WERI-Rb-1 (cell line): ENCODE measurements around the gene HOXD8.
A peak's percentile ranks its signal among the peaks of the same experiment; 100 is the strongest.

Experiments
- DNase-seq: peaks from one replicate; pipeline ENCODE4 v3.0.0-alpha.2; 2020
- H3K27ac ChIP-seq: fragments of 250-450 bp; sonication (Bioruptor Pico); 2 replicates; pipeline ENCODE4 v1.5.1; 2020; ENCODE audit warnings: mild to moderate bottlenecking, moderate library complexity
- H3K27me3 ChIP-seq: fragments of 250-450 bp; sonication (Bioruptor Pico); 2 replicates; pipeline ENCODE4 v1.5.1; 2021; ENCODE audit warnings: mild to moderate bottlenecking, low read depth, moderate library complexity; ENCODE audit not compliant: insufficient read depth, severe bottlenecking
- H3K36me3 ChIP-seq: fragments of 250-450 bp; sonication (Bioruptor Pico); 2 replicates; pipeline ENCODE4 v1.5.1; 2020; ENCODE audit warnings: mild to moderate bottlenecking, moderate library complexity
- H3K4me3 ChIP-seq: 2 replicates; pipeline ENCODE4 v1.5.1; 2011; ENCODE audit warnings: low read depth, mild to moderate bottlenecking, control low read depth, low read length
- H3K9me3 ChIP-seq: fragments of 250-450 bp; sonication (Bioruptor Pico); 2 replicates; pipeline ENCODE4 v1.5.1; 2021; ENCODE audit warnings: mild to moderate bottlenecking, moderate library complexity; ENCODE audit not compliant: severe bottlenecking
- CTCF ChIP-seq: IDR thresholded peaks from 2 replicates; pipeline ENCODE4 v1.5.1; 2011; ENCODE audit warnings: low read depth, mild to moderate bottlenecking, control low read depth, inconsistent platforms, low read length

The HOXD8 gene

GRCh38 chr2:176107731-176108181 is 21.7 kb upstream of the HOXD8 start:
- no peak for DNase-seq
- H3K27me3 ChIP-seq = peaks cover 89% of the 10 kb centered on the region

GRCh38 chr2:176109192-176109901 is 20.2 kb upstream of the HOXD8 start:
- no peak for TF ChIP-seq CTCF
- H3K27ac ChIP-seq = no peak overlapping the region
- DNase-seq = no peak

More at GRCh38 chr2:176107731-176108181, 21.7 kb upstream of the HOXD8 start:
- no peak for TF ChIP-seq CTCF
- Histone ChIP-seq H3K4me3 (no peak overlapping the region), H3K9me3 (peaks cover 7% of the 10 kb centered on the region), H3K36me3 (no peaks in the 10 kb centered on the region), H3K27ac (no peak overlapping the region)

GRCh38 chr2:176109946-176110345 is 19.6 kb upstream of the HOXD8 start:
- no peak for TF ChIP-seq CTCF
- H3K27ac ChIP-seq = no peak overlapping the region
- peaks cover 7% of the 10 kb centered on the region for H3K9me3 ChIP-seq
- peaks cover 89% of the 10 kb centered on the region for H3K27me3 ChIP-seq
- H3K36me3 ChIP-seq = no peaks in the 10 kb centered on the region
- no peak for DNase-seq
- H3K4me3 ChIP-seq = no peak overlapping the region

More at GRCh38 chr2:176109192-176109901, 20.2 kb upstream of the HOXD8 start:
- Histone ChIP-seq H3K27me3 (peaks cover 89% of the 10 kb centered on the region), H3K4me3 (no peak overlapping the region), H3K9me3 (peaks cover 7% of the 10 kb centered on the region), H3K36me3 (no peaks in the 10 kb centered on the region)

GRCh38 chr2:176110415-176111308 is 18.8 kb upstream of the HOXD8 start:
- peaks cover 4% of the 10 kb centered on the region for H3K9me3 ChIP-seq
- no peaks in the 10 kb centered on the region for H3K36me3 ChIP-seq
- no peak overlapping the region for H3K27ac ChIP-seq
- TF ChIP-seq CTCF = no peak
- no peak for DNase-seq
- no peak overlapping the region for H3K4me3 ChIP-seq
- peaks cover 89% of the 10 kb centered on the region for H3K27me3 ChIP-seq

GRCh38 chr2:176111309-176111663 is 18.2 kb upstream of the HOXD8 start:
- peak; percentile 83 for TF ChIP-seq CTCF
- Histone ChIP-seq H3K36me3 (no peaks in the 10 kb centered on the region), H3K27ac (no peak overlapping the region), H3K4me3 (no peak overlapping the region), H3K9me3 (peaks cover 6% of the 10 kb centered on the region), H3K27me3 (peaks cover 89% of the 10 kb centered on the region)
- DNase-seq = peak; percentile 63
